Kidney epithelial cell (primary cell): ENCODE results near the gene EPHB1. TPM values are rescaled to one million over a fixed set of nuclear protein-coding genes. Genes with fewer than 3 reads are reported as not detected.
"Not testable (repeated sequence)": the region's sequence is repeated elsewhere in the genome, so short reads cannot be mapped to it uniquely, and the experiment has no call there.

ENCODE experiments used
- DNase-seq: peaks from one replicate; pipeline ENCODE4 v3.0.0-alpha.2; 2010; ENCODE audit warnings: low read depth
- H3K27me3 ChIP-seq: 2 replicates; pipeline ENCODE4 v1.6.0; 2011; ENCODE audit warnings: low read length; ENCODE audit not compliant: control insufficient read depth, insufficient read depth
- H3K36me3 ChIP-seq: 2 replicates; pipeline ENCODE4 v1.5.1; 2011; ENCODE audit warnings: low read length; ENCODE audit not compliant: control insufficient read depth, insufficient read depth
- H3K4me3 ChIP-seq: 2 replicates; pipeline ENCODE4 v1.5.1; 2011; ENCODE audit warnings: low read depth, mild to moderate bottlenecking, control low read depth, low read length
- CTCF ChIP-seq: IDR thresholded peaks from 2 replicates; pipeline ENCODE4 v1.5.1; 2011; ENCODE audit warnings: mild to moderate bottlenecking, moderate library complexity, low read length, control low read depth, inconsistent platforms; ENCODE audit not compliant: insufficient read depth, poor library complexity, severe bottlenecking
- total RNA-seq: library from RNA; depleted of rRNA; stranded (reverse); fragments of >200 nt; gene quantifications from 2 replicates; pipeline ENCODE4 v1.2.3, GENCODE V29; 2015

EPHB1 gene
- total RNA-seq, 1 donor from 2014 or later: 10.8 TPM

- no peak for TF ChIP-seq CTCF
- no peaks in the 10 kb centered on the region for H3K27me3 ChIP-seq
- no peaks in the 10 kb centered on the region for H3K36me3 ChIP-seq
- H3K4me3 ChIP-seq: no peak overlapping the region
- no peak for DNase-seq
Measured at GRCh38 chr3:134998158-134998557, 203.1 kb downstream of the EPHB1 start.

GRCh38 chr3:134998855-134999254 is 203.8 kb downstream of the EPHB1 start:
- no peak overlapping the region for H3K4me3 ChIP-seq
- H3K36me3 ChIP-seq: no peaks in the 10 kb centered on the region
- no peak for DNase-seq
- TF ChIP-seq CTCF: no peak
- no peaks in the 10 kb centered on the region for H3K27me3 ChIP-seq

- no peak for DNase-seq
- no peaks in the 10 kb centered on the region for H3K36me3 ChIP-seq
- H3K27me3 ChIP-seq: no peaks in the 10 kb centered on the region
- no peak overlapping the region for H3K4me3 ChIP-seq
- TF ChIP-seq CTCF: no peak
Measured at GRCh38 chr3:135000465-135000864, 205.4 kb downstream of the EPHB1 start.

GRCh38 chr3:135005616-135006015 is 210.6 kb downstream of the EPHB1 start:
- H3K4me3 ChIP-seq, H3K27me3 ChIP-seq, H3K36me3 ChIP-seq, DNase-seq: not testable (repeated sequence)

- TF ChIP-seq CTCF: no peak
- no peak overlapping the region for H3K4me3 ChIP-seq
- no peaks in the 10 kb centered on the region for H3K36me3 ChIP-seq
- DNase-seq: peak; percentile 4
- no peaks in the 10 kb centered on the region for H3K27me3 ChIP-seq
Measured at GRCh38 chr3:135007607-135008006, 212.5 kb downstream of the EPHB1 start.

- Histone ChIP-seq H3K27me3 (no peaks in the 10 kb centered on the region), H3K4me3 (no peak overlapping the region), H3K36me3 (no peaks in the 10 kb centered on the region)
- TF ChIP-seq CTCF: no peak
- DNase-seq: no peak
Measured at GRCh38 chr3:135008326-135008725, 213.3 kb downstream of the EPHB1 start.
